HG02610 (cell line): Measurements from ENCODE around the gene ARHGAP9.
"Not testable (repeated sequence)": the region's sequence is repeated elsewhere in the genome, so short reads cannot be mapped to it uniquely, and the experiment has no call there.

Experiments
- ATAC-seq: cut with Tn5 transposase; IDR thresholded peaks from one replicate; pipeline ENCODE4 v1.9.1; 2021; ENCODE audit warnings: mild to moderate bottlenecking, moderate library complexity; ENCODE audit not compliant: unreplicated experiment

Gene ARHGAP9

DNA sequence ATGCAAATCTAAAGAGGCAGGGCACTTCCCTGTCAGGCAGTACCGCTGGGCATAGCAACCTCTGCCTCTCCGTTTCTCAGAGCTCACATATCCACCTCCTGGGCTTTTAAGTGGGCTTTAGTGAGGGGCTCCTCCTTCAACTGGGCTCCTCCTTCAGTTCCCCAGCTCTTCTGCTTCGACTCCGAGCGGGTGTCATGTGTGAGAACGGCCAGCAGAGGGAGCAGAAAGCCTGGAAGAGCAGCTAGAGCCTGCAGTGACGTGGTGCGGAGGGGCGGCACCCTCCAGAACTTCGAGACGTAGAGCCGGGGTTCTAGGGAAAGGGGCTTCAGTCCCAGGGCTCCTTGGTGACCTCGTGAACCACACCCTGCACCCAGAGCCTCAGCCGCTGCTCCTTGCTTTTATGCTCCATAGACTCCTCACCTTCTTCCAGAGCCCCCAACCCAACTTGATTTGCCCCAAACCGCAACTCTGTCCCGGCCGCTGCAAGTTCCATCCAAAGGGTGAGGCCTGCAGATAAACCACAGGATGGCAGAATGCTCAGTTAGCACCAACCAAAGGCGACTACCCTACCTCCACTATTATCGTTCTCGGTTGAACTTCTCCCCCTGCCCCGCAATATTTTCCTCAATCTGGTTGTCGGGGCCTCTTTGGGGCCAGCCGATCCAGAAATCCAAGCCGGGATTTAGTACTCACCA, 20.5 kb downstream of the ARHGAP9 start:
- ATAC-seq = peak; percentile 52

DNA sequence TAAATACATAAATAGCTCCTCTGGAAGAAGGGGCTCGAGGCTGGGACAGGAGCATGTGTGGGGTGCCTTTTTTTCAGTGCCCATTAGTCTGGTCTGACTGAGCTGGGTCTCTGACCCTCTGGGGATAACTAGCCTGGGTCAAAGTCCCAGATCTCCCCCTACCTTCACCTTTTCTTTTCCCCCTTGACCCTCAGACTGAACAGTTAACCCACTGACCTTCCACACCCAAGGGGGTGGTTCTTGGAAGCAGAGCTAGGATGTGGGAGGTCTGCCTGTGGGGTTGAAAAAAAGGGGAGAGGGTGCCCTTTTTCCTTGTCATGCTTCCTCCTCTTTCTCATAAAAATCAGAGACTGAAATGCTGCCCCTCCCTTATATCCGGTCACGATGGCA, 21.0 kb downstream of the ARHGAP9 start:
- no peak for ATAC-seq

DNA sequence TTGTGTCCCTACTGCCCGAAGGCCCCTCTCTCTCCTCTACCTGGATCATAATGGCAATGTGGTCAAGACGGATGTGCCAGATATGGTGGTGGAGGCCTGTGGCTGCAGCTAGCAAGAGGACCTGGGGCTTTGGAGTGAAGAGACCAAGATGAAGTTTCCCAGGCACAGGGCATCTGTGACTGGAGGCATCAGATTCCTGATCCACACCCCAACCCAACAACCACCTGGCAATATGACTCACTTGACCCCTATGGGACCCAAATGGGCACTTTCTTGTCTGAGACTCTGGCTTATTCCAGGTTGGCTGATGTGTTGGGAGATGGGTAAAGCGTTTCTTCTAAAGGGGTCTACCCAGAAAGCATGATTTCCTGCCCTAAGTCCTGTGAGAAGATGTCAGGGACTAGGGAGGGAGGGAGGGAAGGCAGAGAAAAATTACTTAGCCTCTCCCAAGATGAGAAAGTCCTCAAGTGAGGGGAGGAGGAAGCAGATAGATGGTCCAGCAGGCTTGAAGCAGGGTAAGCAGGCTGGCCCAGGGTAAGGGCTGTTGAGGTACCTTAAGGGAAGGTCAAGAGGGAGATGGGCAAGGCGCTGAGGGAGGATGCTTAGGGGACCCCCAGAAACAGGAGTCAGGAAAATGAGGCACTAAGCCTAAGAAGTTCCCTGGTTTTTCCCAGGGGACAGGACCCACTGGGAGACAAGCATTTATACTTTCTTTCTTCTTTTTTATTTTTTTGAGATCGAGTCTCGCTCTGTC, 22.8 kb downstream of the ARHGAP9 start:
- no peak for ATAC-seq

DNA sequence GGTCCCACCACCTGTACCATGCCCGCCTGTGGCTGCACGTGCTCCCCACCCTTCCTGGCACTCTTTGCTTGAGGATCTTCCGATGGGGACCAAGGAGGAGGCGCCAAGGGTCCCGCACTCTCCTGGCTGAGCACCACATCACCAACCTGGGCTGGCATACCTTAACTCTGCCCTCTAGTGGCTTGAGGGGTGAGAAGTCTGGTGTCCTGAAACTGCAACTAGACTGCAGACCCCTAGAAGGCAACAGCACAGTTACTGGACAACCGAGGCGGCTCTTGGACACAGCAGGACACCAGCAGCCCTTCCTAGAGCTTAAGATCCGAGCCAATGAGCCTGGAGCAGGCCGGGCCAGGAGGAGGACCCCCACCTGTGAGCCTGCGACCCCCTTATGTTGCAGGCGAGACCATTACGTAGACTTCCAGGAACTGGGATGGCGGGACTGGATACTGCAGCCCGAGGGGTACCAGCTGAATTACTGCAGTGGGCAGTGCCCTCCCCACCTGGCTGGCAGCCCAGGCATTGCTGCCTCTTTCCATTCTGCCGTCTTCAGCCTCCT, 23.4 kb downstream of the ARHGAP9 start:
- ATAC-seq = no peak

DNA sequence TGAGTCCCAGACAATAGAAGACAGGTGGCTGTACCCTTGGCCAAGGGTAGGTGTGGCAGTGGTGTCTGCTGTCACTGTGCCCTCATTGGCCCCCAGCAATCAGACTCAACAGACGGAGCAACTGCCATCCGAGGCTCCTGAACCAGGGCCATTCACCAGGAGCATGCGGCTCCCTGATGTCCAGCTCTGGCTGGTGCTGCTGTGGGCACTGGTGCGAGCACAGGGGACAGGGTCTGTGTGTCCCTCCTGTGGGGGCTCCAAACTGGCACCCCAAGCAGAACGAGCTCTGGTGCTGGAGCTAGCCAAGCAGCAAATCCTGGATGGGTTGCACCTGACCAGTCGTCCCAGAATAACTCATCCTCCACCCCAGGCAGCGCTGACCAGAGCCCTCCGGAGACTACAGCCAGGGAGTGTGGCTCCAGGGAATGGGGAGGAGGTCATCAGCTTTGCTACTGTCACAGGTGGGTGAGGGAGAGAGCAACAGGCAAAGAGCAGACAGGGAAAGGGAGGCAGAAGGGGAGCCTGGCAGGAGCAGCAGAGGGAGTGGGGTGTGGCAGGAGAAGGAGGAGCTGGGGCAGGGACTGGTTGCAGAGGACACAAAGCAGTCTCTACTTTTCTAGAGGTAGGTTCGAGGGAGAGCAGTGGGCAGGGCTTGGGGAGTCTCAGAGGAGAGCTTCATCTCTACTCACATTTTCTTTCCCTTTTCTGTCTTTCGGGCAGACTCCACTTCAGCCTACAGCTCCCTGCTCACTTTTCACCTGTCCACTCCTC, 24.1 kb downstream of the ARHGAP9 start:
- no peak for ATAC-seq

DNA sequence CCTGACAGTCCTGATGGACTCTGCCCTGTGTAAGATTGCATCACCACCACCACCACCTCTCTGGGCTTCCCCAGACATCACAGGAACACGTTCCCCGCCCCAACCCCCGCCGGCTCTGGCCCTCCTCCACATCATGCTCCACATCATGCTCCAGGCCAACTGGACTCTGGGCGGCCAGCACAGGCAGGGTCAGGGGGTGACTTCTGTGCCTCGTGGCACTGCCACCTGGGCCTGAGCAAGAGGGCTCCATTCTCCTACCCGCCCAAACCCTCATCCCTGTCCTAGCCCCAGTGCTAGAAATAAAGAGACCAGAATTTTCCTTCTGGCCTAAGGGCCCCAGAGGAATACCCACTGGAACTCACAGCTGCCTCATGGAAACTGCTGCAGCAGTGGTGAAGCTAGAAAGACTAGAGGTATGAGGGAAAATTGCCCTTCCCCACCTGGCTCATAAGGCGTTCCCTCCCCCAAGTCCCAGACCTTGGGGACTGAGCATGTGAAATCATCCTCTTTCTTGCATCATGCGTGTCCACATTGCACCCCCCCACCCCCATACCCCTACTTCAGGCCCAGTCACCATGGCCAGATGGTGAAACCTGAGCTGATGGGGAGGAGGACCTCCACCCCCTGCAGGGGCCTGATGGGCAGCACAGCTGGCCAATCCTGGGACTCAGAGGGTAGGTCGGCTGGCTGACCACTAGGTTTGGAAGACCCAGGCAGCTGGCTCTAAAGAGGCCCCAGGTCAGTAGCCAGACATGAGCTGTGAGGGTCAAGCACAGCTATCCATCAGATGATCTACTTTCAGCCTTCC, 24.9 kb downstream of the ARHGAP9 start, which contains the start of gene INHBE:
INHBE (plus strand) TSS at position 742 of the 808 bp plus-strand sequence. CDS start 230 bp downstream, outside the sequence.
- ATAC-seq = no peak

DNA sequence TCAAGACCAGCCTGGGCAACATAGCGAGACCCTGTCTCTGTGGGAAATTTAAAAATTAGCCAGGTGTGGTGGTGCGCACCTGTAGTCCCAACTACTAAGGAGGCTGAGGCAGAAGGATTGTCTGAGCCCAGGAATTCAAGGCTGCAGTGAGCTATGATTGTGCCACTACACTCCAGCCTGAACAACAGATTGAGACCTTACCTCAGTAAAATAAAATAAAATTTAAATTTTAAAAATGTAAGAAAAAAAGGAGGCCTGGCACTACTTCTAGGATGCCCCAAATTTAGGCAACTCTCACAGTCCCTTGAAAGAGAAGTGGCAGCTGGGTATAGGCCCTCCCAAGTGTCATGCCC, 25.5 kb downstream of the ARHGAP9 start:
- ATAC-seq = no peak

DNA sequence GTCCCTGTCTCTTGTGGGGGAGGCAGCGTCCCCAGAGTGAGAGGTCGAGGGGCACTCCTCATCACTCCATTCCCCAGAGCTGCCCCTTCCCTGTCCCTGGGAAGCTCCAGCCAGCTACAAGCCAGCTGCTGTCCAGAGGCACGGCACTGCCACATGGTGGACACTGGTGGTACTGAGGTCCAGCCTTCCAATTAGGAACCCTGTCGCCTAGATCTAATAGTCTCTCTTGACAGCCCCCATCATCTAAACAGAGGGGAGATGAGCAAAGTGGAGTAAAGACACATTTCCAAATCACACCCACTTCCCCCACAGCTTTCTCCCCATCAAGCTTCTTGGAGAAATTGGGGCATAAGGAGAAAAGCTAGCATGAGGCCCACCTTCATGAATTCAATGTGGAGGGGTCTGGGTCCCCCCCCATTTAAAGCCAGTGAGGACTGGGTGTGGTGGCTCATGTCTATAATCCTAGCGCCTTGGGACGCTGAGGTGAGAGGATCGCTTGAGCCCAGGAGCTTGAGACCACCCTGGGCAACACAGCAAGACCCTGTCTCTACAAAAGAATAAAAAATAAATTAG, 26.6 kb downstream of the ARHGAP9 start:
- peak; percentile 53 for ATAC-seq

DNA sequence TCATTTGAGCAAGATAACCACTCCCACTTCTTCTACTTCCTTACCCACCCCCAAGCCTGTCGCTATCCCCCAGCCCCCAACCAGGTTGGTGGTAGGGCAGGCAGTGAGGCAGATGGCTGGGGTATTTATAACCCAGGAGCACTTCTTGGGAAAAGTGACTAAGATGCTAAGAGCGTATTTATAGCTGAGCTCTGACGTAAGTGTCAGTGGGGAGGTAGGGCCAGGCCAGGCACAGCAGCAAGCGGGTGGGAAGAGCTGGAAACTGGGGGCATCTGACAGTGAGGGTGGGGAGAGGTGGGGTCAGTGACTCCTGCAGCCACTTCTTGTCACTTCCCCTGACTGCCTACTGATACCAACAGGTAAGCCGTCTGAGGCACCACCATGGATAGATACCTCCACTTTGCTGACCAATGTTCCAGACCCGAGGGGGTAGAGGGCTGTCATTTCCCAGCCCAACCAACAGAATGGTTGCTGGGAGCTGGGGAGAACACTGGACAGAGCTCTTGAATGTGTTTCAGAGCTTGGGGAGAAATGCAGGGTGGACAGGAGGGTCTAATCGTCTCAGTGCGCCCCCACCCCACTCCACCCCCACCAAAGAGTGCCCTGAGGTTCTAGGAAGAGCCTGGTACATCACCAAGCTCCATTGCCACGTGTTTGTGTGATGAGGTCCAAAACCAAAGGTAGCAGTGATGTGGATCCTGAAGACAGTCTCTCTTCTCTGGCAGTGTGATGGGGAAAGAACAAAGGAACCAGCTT, 27.3 kb downstream of the ARHGAP9 start:
- no peak for ATAC-seq

DNA sequence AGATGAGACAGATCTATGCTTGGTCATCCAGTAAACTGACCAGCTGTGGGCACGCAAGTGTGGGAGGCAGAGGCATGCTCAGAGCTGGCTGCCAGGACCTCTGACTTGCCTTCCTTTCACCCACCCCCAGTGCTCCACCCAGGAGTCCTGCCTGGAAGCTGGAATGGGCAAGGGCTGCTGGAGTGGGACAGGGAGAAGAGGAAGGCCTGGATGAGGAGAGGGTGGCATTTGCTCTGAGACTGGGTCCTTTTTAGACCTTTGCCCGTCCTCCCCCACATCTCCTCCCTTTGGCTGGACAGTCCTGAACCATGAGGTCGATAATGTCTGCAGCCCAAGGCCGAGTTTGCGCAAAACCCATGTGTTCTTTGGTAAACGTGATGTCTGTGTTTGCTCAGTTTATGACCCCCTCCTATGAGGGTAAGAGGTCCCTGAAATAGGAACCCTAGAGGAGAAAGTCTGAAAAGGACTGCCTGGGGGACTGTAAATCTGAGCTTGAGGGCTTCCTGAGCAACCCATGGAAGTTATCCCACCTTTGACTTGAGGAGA, 28.4 kb downstream of the ARHGAP9 start:
- ATAC-seq = no peak

DNA sequence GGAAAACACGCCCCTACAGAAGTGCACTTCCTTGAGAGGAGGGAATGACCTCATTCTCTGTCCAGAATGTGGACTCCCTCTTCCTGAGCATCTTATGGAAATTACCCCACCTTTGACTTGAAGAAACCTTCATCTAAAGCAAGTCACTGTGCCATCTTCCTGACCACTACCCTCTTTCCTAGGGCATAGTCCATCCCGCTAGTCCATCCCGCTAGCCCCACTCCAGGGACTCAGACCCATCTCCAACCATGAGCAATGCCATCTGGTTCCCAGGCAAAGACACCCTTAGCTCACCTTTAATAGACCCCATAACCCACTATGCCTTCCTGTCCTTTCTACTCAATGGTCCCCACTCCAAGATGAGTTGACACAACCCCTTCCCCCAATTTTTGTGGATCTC, 29.6 kb downstream of the ARHGAP9 start:
- no peak for ATAC-seq

DNA sequence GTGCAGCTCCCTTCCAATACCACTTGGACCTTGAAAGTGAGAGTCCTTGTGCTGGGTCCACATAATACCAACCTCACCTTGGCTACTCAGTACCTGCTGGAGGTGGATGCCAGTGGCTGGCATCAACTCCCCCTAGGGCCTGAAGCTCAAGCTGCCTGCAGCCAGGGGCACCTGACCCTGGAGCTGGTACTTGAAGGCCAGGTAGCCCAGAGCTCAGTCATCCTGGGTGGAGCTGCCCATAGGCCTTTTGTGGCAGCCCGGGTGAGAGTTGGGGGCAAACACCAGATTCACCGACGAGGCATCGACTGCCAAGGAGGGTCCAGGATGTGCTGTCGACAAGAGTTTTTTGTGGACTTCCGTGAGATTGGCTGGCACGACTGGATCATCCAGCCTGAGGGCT, 30.3 kb downstream of the ARHGAP9 start:
- ATAC-seq = no peak

DNA sequence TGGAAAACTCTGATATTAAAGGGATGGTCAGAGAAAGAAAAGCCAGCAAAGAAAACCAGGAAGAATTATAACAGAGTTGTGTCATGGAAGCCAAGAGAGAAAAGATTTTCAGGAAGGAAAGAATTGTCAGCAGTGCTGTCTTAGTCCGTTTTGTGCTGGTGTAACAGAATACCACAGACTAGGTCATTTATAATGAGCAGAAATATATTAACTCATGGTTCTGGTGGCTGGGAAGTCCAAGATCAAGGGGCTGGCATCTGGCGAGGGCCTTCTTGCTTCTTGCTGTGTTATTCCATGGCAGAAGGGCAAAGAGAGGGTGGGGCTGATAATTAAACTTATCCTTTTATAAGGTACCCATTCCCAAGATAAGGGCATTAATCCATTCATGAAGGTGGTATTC, 31.0 kb downstream of the ARHGAP9 start:
- no peak for ATAC-seq

DNA sequence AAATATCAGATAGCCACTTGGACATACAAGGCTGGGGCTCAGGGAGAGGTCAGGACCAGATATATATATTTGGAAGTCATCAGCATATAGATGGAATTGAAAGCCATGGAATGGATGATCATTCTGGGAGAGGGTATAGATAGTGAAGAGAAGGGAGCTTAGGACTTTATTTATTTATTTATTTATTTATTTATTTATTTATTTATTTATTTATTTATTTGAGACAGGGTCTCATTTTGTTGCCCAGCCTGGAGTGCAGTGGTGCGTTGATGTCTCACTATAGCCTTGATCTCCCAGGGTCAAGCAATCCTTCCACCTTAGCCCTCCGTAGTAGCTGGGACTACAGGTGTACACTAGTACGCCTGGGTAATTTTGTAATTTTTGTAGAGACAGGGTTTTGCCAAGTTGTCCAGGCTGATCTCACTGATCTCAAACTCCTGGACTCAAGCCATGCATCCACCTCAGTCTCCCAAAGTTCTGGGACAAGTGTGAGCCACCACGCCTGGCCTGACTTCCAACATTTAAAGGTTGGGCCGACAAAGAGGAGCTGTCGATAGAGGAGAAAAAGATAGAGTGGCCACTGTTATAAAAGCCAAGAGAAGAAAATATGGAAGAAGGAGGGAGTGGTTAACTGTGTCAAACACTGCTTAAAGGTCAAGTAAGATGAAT, 33.2 kb downstream of the ARHGAP9 start:
- no peak for ATAC-seq

DNA sequence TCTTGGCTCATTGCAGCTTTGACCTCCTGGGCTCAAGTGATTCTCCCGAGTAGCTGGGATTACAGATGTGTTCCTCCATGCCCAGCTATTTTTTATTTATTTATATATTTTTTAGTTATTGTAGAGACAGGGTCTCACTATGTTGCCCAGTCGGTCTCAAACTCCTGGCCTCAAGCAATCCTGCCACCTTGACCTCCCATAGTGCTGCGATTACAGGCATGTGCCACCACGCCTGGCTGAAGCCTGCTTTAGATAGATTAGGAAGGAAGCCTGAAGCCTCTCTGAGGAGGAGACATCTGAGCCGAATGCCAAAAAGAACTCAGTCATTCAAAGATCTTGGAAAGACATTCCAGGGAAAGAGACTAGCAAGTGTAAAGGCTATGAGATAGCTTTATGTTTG, 34.9 kb downstream of the ARHGAP9 start:
- ATAC-seq = no peak

DNA sequence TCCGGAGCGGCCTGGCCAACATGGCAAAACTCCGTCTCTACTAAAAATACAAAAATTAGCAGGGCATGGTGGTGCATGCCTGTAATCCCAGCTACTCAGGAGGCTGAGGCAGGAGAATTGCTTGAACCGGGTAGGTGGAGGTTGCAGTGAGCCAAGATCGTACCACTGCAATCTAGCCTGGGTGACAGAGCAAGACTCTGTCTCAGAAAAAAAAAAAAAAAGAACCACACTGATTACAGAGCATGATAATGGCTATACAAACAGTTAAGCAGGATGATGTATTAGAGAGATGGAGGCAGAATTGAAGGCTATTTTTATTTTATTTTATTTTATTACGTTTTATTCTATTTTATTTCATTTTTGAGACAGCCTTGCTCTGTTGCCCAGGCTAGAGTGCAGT, 35.3 kb downstream of the ARHGAP9 start:
- ATAC-seq = not testable (repeated sequence)

DNA sequence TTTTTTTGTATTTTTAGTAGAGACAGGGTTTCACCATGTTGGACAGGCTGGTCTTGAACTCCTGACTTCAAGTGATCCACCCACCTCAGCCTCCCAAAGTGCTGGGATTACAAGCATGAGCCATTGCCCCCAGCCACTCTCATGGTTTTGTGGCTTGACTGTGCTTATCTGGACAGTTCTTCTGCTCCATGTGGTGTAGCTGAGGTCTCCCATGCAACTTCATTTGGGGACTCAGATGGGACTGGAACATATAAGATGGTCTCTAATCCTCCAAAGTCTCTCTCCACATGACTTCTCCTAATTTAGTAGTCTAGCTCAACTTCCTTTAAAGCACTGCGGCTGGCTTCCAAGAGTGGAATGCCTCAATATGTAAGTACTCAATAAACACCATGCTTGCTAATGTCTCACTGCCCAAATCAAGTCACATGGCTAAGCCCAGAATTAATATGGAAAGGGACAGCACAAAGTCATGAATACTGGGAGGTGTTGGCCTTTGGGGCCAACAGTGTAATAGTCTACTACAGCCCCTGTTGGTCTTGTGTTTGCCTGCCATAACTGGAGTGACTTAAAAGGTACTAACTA, 37.7 kb downstream of the ARHGAP9 start:
- ATAC-seq = no peak

DNA sequence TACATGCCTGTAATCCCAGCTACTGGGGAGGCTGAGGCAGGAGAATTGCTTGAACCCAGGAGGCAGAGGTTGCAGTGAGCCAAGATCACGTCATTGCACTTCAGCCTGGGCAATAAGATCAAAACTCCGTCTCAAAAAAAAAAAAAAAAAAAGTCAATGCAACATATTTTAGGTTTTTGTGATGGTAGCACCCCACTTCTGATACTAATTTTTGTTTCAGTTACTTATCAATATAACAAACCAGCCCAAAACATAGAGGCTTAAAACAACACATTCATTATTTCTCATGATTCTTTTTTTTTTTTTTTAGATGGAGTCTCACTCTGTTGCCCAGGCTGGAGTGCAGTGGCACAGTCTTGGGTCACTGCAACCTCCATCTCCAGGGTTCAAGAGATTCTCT, 38.3 kb downstream of the ARHGAP9 start:
- ATAC-seq = not testable (repeated sequence)
